GM18499 (cell line): Measurements from ENCODE around the gene ADGRF1.
"Not testable (repeated sequence)": the region's sequence is repeated elsewhere in the genome, so short reads cannot be mapped to it uniquely, and the experiment has no call there.

Source experiments
- ATAC-seq: cut with Tn5 transposase; IDR thresholded peaks from one replicate; pipeline ENCODE4 v1.9.1; 2021; ENCODE audit warnings: moderate number of reproducible peaks; ENCODE audit not compliant: insufficient read depth, unreplicated experiment

The ADGRF1 gene

DNA sequence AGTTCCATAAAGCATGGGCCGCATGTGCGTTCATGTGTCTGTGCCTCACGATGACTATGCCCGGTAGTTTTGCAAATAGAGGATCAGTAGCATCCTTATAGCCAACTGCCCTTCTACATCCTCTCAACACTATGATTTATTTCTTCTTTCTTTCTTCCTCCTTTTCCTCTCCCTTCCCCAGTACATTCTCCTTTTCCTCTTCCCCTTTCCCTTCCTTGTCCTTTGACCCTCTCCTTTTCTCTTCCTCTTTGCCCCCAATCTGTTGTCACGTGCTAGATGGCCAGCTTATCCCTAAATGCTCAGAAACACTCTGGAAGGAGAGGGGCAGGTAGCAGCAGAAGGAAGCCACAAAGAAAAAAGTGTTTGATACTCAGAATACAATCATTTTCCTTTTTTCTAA is 20.2 kb upstream of the ADGRF1 start:
- no peak for ATAC-seq

DNA sequence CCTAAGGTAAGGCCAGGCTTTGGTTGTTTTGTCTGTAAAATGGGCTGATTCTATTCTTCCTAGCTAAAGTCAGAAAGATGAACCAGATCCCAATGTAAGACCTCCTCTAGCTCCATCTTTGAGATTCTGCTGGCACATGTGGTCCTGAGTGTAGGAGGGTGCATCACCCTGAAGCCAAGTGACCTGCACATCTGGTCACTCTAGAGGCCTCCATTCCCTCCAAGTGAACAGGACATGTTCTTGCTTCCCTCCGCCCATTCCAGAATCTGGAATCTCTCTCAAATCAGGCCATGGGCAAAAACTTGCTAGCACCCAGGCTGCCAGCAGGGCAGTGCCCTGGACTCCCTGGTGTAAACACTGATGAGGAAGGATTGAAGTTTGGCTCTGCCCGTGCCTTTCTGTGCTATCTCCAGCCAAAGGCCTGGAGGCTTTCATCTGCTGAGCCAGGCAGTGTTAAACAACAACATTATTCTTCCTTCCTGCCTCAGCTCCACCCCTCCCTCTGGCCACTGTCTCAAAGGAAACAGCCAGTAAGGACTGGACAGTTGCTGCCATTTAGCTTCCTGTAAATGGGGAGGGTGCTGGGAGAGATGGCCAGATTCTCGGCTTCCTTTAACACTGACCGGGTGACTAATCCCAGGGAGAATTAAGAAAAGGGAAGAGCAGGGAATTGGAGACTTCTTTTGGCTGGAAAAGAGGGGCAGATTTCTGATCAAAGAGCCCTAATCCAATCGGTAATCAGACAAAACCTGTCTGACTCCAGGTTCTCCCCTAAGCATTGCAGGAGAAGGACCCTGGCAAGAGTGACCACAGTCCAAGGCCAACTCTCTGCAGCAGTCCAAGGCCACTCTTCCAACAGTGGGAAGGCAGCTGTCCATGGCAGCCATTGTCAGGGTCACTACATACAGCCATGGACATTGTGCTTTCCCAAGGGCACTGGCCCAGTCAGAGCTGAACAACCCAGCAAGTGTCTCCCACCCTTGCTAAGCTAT is 19.5 kb upstream of the ADGRF1 start:
- no peak for ATAC-seq

DNA sequence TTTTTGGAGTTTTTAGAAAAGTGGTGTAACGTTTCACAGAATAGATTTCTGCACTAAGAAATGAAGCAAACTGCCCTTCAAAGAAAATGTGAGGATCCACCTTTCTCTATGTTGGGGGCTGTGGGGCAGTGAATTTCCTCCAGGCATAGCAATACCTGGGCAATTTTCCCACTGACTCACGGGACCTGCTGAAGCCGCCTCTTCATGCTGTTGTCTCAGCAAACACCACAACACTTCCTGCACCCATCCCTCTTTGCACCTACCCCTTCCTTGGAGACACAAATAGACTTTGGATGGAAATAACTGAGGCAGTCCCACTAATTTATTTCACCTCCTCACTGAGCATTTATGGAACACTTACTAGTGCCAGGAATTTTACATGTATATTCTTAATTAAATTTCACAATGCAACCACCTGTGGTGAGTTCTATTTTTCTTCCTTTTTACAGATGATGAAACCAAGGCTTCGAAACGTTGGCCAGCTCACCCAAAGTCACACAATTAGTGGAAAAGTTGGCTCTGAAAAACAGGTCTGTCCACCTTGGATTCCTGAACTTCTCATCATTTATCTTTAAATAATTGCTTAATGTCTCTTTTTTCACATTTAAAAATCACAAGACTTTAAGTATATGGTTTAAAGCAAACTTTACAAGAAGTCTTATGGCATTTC is 17.2 kb upstream of the ADGRF1 start:
- ATAC-seq = no peak

DNA sequence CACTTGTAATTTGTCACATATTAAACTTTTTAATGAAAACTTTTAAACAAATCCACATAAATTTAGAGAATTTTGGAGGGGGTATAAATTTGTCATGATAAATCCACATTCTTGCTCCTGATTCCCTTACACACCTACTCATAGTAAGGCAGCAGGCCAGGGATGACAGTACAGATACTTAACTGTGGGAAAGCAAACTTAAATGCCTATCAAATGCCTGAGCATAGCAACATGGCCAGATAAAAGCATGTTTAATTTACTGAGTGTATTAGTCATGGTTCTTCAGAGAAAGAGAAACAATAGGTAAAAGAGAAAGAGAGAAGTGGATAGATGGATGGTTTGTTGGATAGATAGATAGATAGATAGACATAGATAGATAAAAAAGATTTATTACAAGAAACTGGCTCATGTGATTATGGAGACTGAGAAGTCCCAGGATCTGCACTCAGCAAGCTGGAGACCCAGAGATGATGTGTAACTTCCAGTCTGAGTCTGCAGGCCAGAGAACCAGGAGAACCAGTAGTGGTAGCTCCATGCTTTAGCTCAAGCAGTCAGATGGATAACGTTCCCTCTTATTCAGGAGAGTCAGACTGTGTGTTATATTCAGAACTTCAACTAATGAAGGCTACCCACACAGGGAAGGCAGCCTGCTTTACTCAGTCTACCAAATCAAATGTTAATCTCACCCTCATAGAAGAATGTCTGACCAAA is 15.9 kb upstream of the ADGRF1 start:
- ATAC-seq = no peak

DNA sequence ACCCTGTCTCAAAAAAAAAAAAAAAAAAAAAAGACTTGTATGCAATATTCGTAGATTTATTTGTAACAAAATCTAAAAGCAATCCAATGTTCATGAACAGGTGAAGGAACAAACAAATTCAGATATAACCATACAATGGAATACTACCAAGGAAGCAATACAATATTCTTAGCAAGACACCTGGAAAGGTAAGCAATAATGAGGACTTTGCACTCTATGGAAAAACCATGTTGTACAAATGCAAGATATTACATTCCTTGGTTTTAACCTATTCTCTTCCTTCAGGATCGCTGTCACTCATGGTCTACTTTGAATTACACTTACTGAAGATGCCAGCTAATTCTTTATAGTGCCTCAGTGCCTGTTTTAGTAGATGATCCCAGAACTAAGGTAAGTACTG is 14.7 kb upstream of the ADGRF1 start:
- ATAC-seq = no peak

DNA sequence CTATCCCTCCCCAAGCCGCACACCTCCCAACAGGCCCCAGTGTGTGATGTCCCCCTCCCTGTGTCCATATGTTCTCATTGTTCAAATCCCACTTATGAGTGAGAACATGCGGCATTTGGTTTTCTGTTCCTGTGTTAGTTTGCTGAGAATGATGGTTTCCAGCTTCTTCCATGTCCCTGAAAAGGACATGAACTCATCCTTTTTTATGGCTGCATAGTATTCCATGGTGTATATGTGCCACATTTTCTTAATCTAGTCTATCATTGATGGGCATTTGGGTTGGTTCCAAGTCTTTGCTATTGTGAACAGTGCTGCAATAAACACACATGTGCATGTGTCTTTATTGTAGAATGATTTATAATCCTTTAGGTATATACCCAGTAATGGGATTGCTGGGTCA is 12.2 kb upstream of the ADGRF1 start:
- ATAC-seq = not testable (repeated sequence)

DNA sequence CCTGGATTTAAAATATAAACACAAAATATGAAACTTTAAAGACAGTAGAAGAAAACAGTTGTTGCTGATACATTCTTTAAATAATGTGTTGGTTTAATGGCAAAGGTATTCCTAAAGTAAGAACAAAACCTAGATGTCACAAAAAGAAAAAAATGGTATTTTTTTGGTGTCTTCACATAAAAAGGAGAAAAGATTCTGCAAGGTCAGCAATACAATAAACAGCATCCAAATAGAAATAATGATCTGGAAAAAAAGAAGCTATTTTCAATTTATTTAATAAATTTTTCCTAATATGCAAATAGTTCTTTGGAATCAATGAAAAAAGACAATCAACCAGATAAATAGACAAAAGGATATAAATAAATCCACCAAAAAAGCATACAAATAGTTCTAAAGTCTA is 6.5 kb upstream of the ADGRF1 start:
- ATAC-seq = no peak

DNA sequence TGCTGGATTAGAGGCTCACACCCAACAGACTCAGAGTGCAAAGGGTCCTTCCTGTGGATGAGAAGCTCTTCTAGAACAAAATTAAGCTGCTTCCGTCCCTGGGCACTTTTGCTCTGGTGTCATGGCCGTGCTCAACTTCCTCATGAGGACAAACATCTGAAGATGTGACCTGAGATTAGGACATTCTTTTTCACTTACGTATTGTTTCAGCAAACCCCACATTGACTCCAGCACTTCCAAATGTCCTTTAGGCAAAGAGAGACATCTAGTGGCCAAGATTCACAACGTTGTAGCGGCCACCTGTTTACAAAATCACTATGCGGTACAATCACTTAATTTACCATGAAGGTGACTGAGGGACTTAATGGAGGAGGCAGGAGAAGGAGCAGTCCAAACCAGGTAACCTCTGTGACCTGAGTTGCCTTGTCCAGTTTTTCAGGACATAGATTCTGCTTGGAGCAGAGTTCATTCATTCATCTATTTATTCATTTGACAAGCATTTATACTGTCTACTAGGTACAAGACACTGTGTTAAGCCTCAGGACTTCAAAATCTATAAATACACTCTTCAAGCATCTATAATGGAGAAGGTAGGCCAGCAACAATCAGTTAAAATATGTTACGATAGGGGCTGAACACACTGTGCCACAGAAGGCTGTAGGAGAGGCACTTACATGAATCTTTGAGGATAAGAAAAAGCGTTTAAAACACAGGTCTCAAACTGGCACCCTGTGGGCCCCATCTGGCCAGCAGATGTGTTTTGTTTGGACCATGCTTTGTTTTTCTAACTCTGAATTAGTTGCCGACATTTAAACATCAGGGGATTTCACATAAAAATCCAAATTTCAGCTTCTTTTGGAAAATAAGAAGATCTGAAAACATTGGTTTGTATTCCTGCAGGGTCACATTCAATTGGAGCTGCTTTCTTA is 5.6 kb upstream of the ADGRF1 start:
- no peak for ATAC-seq

DNA sequence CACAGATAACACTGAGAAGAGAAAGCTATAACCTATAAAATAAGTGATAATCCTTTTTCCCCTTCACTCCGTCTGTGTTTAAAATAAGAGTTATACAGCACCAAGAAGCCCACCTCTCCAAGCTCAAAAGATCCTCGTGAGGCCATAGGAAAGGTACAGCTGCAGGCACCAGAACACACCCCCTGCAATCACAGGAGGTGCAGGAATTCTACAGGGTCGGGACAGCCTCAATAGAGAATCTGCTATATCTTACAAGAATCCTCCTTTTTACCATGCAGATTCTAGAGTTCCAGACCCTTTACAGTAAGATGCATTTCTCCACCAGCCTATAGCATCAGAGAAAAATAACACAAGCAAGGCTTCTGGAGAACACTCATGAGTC is 5.0 kb upstream of the ADGRF1 start:
- no peak for ATAC-seq

DNA sequence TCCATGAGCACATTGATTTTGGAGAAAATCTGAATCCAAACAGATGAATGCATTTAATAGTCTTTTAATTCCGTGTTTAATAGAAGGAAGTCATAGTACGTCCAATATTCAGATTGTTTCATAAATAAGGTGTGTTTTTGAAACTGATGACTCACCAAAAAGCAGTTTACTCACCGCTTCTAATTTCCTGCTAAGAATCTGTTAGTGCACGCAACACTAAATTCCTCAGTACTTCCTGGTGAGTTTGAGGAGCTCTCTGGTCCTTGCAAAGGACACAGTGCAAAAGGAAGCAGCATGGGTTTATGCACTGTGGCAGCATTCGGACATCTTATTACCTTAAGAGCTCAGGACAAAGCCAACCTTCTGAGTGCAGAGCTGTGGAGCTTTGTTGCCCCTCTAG is 2.3 kb upstream of the ADGRF1 start:
- no peak for ATAC-seq

DNA sequence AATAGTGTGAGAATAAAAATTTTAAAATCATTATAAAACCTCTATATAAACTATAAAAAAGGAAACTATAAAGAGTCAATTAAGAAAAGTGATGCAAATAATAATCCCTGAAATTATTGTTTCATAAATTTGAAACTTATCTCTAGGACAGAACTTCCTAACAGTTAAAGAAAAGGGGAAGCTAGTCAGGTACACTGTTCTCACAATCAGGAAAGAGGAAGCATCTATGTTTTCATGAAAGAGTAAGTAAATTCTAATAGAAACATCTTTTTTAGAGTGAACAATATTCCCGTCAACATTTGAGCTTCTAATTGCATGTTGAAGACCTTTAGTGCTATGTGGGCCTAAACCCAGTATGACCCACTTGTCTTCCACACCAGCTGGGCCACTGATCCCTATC is 1.2 kb upstream of the ADGRF1 start:
- ATAC-seq = no peak

DNA sequence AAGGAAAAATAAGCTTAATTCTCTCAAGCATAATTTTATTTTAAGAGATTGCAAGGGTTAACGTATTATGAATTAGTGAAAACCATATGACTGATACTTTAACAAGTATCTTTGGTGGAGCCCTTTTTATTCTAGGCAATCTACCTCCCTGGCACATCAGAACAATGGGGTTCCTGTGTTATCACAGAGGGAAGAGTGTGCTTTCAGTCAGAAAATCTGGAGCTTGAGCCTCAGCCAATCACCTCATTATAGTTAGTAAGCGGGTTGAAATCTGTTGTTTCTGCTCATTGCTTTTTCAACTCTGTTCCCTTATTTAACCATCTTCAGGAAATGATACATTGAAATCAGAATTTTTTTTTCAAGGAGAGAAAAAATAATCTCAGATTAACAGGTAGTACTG is 391 bp downstream of the ADGRF1 start:
- no peak for ATAC-seq

DNA sequence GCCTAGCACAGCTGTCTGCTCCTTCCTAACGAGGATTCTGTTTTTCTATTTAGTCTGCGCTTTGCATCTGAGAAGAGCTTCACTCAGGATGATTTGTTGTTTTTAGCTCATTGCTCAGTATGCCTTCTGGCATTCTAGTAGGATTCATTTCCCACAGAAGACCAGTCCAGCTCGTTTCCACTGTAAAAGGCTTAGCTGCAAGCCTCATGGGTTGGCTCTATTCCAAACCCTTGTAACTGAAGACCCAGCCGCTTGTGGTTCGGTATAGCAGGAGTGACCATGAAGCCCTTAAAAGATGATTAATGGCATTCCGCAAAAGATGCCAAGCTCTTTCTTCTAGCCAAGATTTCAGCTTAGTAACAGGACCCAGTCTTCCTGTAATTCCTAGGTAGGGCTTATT is 7.2 kb downstream of the ADGRF1 start:
- ATAC-seq = no peak

DNA sequence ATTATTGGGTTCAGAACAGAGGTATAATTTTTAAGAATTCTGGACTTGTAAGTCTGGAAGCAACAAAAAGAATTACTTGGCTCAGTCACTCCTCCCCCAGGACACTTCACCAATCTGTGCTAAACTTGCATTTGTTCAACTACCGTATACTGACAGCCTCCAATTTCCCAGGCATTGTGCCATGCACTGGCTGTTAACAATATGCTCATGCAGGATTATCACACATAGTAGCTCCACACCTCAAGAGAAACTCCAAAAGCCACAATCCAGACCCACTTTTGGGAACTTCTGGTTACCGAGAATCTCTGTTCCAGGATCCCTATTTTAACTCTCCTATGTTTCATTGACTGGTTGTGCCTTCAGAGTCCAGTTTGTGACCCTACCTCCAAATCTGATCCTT is 7.7 kb downstream of the ADGRF1 start:
- no peak for ATAC-seq

DNA sequence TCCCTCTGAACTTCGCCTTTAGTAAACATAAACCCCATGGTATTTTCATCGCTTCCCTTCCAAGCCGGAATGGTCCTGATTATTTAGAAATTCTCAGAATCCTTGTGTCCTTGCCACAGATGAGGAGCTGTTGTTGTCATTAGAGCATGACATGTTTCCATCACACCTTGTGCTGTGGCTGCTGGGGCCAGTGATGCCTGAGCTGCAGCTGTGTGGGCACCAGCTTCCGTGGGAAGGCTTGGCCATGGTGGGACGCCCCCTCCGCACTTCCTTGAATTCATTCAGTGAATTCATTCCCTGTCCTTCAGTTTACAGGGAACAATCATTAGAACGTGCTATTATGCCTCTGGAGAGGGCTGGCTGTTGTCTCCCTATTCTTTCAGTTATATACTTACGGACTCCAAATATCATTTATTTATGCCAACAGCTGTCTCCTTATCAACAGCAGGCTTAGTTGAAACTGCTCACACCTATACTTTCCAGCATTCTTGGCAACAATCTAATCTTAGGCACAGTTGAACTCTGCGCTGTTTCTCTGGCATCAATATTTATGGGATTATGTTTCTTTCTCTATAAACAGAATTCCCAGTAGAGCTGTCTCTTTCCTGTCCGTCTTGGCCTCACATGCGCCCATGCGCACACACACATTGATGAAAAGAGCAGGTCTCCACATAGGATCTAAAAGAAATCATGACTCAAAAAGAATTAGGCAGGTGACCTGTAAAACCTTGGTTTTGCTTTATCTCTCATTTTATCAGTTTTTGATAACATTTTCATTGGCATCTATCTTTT is 9.0 kb downstream of the ADGRF1 start:
- no peak for ATAC-seq

DNA sequence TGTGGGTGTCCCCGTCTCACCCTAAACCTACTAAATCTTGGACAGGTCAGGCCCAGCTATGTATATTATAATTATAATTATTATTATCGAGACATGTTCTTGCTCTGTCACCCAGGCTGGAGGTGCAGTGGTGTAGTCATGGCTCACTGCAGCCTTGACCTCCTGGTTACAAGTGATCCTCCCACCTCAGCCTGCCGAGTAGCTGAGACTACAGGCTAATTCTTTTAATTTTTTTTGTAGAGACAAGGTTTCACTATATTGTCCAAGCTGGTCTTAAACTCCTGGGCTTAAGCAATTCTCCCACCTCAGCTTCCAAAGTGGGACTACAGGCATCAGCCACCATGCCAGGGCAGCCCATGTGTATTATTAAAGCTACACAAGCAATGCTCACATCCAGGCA is 10.5 kb downstream of the ADGRF1 start:
- ATAC-seq = no peak

DNA sequence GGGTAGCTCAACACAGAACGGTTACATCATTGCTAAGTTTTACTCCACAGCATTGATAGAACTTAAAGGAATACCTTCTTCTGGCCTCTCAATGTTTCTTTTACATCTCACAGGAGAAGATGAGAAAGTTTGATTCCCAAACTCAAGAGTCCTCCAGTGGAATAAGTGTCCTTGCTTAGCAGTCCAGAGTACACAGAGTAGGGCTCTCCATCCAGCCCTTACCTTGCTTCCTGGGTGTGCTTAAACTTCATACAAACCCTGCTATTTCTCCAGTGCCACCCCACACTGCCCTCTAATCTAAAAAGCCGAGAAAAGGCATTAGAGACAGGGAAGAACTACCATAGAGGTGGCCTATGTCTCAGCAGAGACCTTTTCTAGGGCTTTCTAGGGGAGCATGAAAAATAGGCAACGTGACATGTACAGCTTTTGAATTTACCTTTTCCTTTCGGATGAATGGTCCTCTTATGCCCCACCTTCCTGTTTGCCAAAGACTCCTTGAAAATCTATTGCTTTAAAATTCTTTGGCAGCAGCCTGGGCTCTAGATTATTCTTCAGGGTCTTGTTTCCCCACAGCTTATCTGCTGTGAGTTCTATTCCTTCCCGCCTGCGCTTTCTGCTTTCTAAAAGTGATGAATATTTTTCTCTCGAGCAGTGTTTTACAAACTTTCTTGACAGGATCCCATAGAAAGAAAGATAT is 12.1 kb downstream of the ADGRF1 start:
- ATAC-seq = no peak

DNA sequence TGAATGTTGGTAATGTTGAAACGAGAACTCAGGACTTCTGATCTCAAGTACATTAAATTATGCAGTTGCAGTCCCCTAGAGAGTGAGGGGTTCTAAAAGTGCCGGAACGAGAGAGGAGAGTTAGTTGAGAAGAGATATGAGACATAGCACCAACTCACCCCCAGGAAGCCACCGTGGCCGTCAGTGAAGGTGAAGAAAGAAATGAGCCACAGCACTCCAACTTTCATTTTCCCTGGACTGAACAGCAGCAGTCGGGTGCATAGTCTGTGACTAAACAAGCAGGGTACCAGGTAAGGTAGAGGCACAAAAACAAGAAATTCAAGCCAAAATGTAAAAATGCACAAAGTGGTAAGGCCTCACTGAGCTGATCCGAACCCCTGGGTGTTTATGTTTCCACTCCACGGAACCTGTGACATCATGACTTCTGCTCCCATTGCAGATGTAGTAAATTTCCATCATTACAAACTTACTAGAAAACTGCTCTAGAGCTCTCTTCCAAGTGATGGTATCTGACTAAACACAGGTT is 13.2 kb downstream of the ADGRF1 start:
- no peak for ATAC-seq
